Activated CD4-positive, CD25-positive, alpha-beta regulatory T cell treated with anti-CD3 and anti-CD28 coated beads, Interleukin-2, amount 50 U/mL, for 72 hours (primary cell): Measurements from ENCODE around the gene UGGT1.
"Not testable (repeated sequence)": the region's sequence is repeated elsewhere in the genome, so short reads cannot be mapped to it uniquely, and the experiment has no call there.

Source experiments
- DNase-seq: peaks from one replicate; pipeline ENCODE4 v3.0.0; 2021

The UGGT1 gene

GRCh38 chr2:128174067-128174466 is 83.1 kb downstream of the UGGT1 start:
- not testable (repeated sequence) for DNase-seq

DNA sequence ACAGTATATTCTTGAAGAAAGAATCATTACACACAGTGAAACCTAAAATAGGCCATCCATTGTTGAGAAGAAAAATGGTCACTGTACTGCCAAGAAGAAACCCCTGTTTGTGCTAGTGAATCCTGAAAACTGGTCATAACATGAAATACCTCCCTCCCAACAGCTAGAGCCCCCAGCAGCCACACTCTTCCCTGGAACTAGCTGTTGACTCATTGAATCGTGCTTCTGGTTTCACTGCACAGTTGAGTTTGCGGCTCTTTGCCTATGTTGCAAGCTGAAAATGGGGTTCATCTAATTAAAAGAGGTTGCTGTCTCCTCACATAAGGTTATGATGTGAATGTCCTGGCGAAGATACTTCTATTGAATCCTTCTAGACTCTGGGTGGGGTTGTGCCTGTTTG is 86.3 kb downstream of the UGGT1 start:
- DNase-seq, result no peak

DNA sequence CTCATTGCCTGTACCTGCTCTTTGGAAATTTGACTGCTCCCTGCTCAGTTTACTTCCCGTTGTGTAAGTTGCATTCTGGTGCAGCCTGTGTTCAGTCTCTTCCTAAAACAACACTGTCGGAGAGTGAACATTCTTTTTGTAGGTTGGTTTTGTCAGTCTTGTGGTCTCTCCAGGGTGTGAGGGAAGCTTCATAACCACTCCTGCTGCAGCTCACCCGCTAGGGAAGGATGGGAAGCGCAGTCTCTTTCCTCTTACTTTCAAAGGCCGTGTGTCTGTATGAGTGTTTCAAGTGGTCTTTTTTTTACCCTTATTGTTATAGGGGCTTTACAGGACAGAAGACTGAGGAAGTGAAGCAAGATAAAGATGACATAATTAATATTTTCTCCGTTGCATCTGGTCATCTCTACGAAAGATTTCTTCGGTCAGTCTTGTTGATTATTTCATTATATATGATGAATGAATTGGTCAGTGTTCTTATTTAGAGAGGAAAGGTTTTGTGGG is 87.2 kb downstream of the UGGT1 start:
- DNase-seq, result no peak

DNA sequence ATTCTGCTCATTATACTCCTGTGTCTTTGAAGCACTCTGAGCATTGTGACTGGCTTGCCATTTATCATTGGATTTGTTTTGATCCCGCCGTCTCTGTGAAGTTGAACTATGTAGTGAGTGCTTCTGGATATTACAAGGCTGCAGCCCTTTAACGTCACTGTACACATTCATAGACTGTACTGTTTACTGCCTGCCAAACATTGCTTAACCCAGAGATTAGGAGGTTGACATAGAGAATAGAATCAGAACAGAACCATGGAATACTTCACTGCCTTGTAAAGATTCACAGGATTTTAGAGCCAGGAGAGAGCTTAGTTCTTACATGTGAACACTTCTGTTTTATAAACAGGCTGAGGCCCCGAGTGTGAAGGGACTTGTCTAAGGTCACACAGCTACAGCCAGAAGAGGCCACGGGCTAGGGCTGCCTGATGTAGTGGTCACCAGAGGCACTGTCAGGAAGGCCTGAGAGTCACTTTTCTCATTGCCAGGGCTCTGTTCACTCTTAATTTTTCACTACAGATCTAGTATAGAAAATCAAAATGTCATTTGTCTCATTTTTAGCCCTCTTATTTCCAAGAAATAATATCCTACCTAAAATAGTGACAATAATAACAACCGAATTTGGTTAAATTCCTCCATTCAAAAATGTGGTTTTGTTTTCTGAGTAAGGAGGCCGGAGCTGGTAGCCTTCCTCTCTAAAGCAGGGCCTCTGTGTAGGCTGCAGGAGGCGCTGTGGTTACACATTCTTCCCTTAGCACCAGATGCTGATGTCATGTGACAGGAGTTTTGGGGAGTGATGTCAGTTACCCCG is 87.9 kb downstream of the UGGT1 start:
- no peak for DNase-seq

DNA sequence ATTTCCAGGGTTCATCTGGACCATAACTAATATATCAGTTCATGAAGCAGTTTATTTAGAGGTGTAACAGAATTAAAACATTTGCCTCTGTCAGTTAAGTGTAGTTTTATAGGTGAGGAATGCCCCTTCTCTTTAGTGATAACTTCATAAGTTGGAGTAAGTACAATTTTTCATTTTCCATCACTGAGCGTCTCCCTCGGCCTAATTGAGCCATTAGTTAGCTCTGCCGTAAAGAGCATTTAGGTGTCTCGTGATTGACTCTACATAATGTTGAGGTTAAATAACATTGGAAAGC is 88.4 kb downstream of the UGGT1 start:
- no peak for DNase-seq

DNA sequence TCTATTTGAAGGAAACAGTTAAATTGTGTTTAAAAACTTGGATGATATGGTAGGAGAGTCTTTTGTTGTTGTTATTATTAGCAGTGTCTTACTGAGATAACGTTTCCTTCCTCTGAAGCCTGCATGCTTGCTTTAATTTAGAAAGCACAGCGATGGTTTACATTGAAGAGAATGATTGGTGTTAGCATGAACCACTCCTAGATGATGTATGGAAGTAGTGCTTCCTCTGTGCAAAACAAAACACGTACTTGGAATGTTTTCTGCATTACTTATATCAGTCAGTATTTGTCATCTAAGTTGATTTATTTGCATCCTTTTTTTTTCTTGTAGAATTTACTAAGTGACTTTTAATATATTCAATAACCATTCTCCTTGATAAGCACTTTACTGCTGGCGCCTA is 89.0 kb downstream of the UGGT1 start:
- no peak for DNase-seq

GRCh38 chr2:128185576-128185975 is 94.6 kb downstream of the UGGT1 start:
- DNase-seq, result no peak

DNA sequence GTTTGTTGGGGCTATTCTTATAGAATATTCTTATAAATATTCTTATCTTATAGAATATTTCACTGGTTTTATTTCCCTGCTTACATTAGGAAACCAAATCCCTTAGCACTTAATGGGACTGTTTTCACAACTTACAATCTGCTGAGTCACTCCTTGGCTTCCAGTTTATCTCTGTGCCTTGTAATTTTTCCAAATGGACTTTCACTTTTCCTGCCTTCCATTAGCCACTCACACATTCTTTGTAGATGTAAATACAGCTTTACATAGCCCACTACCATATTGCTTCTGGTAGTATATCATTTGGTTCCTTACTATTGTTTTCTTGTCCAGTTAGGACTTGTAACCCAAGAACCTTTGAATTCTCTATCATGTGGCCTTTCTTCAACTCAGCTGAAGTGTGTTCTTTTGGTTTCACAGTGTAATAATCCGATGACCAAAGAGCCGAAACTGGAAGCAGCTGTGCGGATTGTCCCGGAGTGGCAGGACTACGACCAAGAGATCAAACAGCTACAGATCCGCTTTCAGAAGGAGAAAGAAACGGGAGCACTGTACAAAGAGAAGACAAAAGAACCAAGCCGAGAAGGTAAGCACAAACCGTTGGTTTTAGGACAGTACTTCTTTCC is 96.1 kb downstream of the UGGT1 start:
- no peak for DNase-seq

DNA sequence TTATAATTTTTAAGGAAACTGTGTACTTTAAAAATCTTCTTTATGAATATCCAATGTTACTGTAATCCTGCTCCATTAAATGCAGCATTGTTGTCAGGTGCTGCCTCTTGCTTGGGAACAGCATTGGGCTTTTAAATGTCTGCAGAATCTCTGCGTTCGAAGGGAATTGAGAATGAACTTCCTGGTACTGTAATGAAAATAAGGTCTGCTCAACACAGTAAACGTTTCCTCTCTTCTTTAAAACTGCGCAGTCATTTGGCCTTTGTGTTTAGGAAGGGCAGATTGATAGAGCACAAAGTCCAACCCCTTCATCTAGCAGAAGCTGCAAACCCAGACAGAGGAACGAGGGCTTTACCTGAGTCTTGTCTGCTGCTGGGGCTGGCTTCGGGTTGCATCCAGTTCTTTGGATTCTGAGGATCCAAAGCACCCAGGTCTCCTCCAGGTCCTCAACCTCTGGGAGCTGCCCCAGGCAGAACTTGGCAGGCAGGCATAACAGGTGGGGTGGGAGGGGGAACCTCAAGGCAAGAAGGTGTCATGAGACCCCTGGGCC is 104.5 kb downstream of the UGGT1 start:
- DNase-seq, result no peak

DNA sequence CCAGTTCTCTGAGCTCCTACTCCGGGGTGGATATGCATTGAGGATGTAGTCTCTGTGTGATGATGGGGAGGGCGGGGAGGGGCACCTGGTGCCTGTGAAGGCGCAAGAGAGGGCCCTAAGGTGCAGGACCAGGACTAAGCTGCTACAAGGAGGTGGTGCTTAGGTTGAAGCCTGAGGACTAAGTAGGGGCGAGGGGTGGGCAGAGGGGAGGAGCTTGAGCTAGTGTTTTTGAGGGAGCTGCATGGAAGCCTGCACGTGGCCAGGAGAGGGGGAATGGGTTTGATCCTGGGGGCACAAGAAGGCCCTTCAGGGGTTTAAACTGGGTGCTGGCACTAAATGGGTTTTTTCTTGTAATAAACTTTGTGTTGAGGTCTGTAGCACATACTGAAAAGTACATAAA is 105.0 kb downstream of the UGGT1 start:
- no peak for DNase-seq

DNA sequence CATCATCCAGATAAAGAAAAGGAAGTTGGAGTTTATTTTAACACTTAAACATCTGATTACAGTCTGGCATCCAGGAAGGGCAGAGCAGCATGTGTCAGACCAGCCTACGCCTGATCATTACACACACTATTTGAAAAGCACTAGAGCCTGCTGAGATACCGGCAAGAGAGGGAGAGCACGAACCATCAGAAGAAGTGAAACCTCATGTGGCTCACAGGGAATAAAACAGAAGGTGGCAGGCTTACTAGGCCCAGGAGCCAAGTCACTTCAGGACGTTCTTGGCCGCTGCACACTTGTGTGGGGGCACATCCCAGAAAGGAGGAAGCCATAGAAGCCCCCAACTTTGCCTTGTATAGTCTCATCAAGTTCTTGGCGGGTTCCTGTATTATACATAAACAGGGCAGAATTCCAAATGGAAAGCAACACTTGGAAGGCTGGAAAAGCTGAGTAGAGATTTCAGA is 105.5 kb downstream of the UGGT1 start:
- no peak for DNase-seq

GRCh38 chr2:128197059-128197458 is 106.1 kb downstream of the UGGT1 start:
- DNase-seq, result no peak

DNA sequence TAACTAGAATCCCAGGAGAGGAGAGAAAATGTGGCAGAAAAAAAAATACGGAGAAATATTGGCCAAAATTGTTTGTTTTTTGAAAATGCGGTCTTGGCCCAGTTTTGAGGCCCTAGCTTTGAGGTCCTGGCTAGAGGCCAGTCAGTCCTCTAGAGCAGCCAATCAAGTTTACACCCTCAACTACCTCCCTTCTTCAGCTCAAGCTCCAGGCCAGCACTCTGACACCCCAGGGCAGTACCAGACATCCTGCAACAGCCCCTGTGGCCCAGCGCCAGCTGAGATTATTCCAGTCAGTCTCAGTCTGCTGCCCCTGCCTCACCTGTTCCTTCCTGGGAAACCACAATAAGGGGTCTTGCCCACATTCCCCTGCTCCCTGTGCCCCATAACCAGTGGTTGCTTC is 107.7 kb downstream of the UGGT1 start:
- no peak for DNase-seq

GRCh38 chr2:128199141-128199540 is 108.1 kb downstream of the UGGT1 start:
- DNase-seq, result no peak

DNA sequence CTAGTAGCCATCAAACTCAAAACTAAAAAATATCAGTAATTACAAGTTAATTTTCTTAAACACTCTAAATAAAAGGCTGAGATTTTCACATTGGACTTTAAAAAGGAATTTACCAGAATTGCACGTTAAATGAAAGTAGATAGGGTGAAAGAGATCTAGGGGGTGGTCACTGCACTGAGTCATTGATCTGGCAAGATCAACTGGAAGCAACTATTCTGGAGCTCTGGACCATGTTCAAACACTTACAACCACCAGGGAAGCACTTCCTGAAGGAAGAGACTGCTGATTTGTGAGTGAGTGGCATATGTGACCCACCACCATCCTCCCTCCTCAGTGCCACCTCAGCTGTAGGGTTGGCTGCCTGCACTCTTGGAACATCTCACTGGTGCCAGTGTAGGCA is 111.8 kb downstream of the UGGT1 start:
- no peak for DNase-seq

- DNase-seq, result no peak
Measured at GRCh38 chr2:128206245-128206644, 115.2 kb downstream of the UGGT1 start.

DNA sequence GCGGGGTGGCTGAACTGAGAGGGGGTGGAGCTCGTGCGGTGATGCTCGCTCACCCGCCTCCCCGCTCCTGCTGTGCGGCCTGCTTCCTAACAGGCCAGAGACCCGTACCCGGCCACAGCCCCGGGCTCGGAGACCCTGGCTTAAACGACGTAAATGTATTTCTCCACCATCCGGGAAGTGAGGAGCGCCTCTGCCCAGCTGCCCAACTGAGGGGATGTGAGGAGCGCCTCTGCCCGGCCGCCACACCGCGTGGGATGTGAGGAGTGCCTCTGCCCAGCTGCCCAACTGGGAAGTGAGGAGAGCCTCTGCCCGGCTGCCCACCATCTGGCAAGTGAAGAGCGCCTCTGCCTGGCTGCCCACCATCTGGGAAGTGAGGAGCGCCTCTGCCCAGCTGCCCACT is 117.0 kb downstream of the UGGT1 start:
- DNase-seq, result no peak

DNA sequence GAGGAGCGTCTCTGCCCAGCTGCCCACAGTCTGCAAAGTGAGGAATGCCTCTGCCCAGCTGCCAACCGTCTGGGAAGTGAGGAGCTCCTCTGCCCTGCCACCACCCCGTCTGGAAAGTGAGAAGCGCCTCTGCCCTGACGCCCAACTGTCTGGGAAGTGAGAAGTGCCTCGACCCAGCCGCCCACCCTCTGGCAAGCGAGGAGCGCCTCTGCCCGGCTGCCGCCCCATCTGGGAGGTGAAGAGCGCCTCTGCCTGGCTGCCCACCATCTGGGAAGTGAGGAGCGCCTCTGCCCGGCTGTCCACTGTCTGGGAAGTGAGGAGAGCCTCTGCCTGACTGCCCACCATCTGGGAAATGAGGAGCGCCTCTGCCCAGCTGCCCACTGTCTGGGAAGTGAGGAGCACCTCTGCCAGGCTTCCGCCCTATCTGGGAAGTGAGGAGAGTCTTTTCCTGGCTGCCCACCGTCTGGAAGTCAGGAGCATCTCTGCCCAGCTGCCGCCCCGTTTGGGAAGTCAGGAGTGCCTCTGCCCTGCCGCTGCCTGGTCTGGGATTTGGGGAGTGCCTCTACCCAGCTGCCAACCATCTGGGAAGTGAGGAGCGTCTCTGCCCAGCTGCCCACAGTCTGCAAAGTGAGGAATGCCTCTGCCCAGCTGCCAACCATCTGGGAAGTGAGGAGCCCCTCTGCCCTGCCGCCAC is 117.8 kb downstream of the UGGT1 start:
- DNase-seq, result not testable (repeated sequence)

GRCh38 chr2:128214251-128214650 is 123.3 kb downstream of the UGGT1 start:
- no peak for DNase-seq

- DNase-seq, result no peak
Measured at GRCh38 chr2:128214866-128215460, 124.0 kb downstream of the UGGT1 start.

- no peak for DNase-seq
Measured at GRCh38 chr2:128215897-128216642, 125.1 kb downstream of the UGGT1 start.

DNA sequence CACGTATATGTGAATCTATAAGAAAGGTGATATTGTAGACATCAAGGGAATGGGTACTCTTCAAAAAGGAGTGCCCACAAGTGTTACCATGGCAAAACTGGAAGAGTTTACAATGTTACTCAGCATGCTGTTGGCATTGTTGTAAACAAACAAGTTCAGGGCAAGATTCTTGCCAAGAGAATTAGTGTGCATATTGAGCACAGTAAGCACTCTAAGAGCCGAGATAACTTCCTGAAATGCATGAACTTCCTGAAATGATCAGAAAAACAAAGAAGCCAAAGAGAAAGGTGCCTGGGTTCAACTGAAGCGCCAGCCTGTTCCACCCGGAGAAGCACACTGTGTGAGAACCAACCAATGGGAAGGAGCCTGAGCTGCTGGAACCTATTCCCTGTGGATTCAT is 126.7 kb downstream of the UGGT1 start:
- DNase-seq, result no peak

DNA sequence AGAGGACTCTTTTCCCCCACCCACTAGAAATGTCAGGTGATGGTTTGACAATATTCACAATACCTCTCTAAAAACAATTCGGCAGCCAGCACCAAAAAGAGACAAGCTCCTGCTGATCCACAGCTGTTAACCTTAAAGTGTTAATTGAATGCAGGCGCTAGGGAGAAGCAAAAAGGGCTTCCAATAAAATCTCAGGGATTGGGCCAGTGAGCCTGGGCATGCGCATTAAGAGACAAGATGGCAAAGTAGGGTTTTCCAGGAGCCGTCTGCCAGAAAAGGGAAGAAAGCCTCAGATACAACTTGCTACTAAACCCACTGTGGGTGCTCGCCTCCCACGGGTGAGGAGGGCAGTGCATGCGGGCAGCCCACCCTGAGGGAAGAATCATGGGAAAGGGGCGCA is 128.9 kb downstream of the UGGT1 start:
- DNase-seq, result no peak
